GM23248 (cell line): ENCODE results near the gene PDE6B. TPM values are rescaled to one million over a fixed set of nuclear protein-coding genes. Genes with fewer than 3 reads are reported as not detected.

ENCODE experiments used
- DNase-seq: peaks from one replicate; pipeline ENCODE4 v3.0.0-alpha.2; 2015
- H2AFZ ChIP-seq: fragments of 200-600 bp; sonication (generic); 2 replicates; pipeline ENCODE4 v1.6.1; 2016; ENCODE audit warnings: antibody characterized with exemption
- H3F3A ChIP-seq: fragments of 200-600 bp; sonication (generic); 2 replicates; pipeline ENCODE4 v1.6.1; 2016; ENCODE audit warnings: mild to moderate bottlenecking, antibody characterized with exemption, mixed run types; ENCODE audit not compliant: insufficient read depth
- H3K27ac ChIP-seq: fragments of 200-600 bp; sonication (generic); 2 replicates; pipeline ENCODE4 v1.5.1; 2016; ENCODE audit warnings: mild to moderate bottlenecking
- H3K27me3 ChIP-seq: fragments of 200-600 bp; sonication (generic); replicated peaks from 2 replicates; pipeline ENCODE4 v1.6.1; 2016; ENCODE audit warnings: mild to moderate bottlenecking; ENCODE audit not compliant: insufficient read depth
- H3K36me3 ChIP-seq: fragments of 200-600 bp; sonication (generic); 2 replicates; pipeline ENCODE4 v1.6.1; 2016; ENCODE audit warnings: low read depth, mild to moderate bottlenecking
- H3K4me1 ChIP-seq: fragments of 200-600 bp; sonication (generic); 2 replicates; pipeline ENCODE4 v1.6.1; 2016; ENCODE audit warnings: mild to moderate bottlenecking; ENCODE audit not compliant: insufficient read depth
- H3K4me2 ChIP-seq: fragments of 200-600 bp; sonication (generic); one replicate; pipeline ENCODE4 v1.6.1; 2016; ENCODE audit warnings: mild to moderate bottlenecking; ENCODE audit not compliant: unreplicated experiment
- H3K4me3 ChIP-seq: fragments of 200-600 bp; sonication (generic); 2 replicates; pipeline ENCODE4 v1.5.1; 2016; ENCODE audit warnings: mild to moderate bottlenecking
- H3K79me2 ChIP-seq: fragments of 200-600 bp; sonication (generic); 2 replicates; pipeline ENCODE4 v1.6.1; 2016; ENCODE audit warnings: mild to moderate bottlenecking; ENCODE audit not compliant: insufficient read depth
- H3K9ac ChIP-seq: fragments of 200-600 bp; sonication (generic); 2 replicates; pipeline ENCODE4 v1.6.1; 2016; ENCODE audit warnings: mild to moderate bottlenecking
- H3K9me2 ChIP-seq: fragments of 200-600 bp; sonication (generic); 2 replicates; pipeline ENCODE4 v1.6.1; 2016; ENCODE audit warnings: mixed run types, mild to moderate bottlenecking, moderate library complexity; ENCODE audit not compliant: insufficient read depth
- H3K9me3 ChIP-seq: fragments of 200-600 bp; sonication (generic); one replicate; pipeline ENCODE4 v1.6.1; 2017; ENCODE audit warnings: low read depth
- H4K20me1 ChIP-seq: fragments of 200-600 bp; sonication (generic); 2 replicates; pipeline ENCODE4 v1.6.0; 2016; ENCODE audit not compliant: insufficient read depth
- EZH2 ChIP-seq: fragments of 200-600 bp; sonication (generic); IDR thresholded peaks from 2 replicates; pipeline ENCODE4 v1.6.1; 2018; ENCODE audit warnings: antibody characterized with exemption, mild to moderate bottlenecking; ENCODE audit not compliant: insufficient read depth, poor library complexity, severe bottlenecking
- EZH2phosphoT487 ChIP-seq: fragments of 200-600 bp; sonication (generic); IDR thresholded peaks from 2 replicates; pipeline ENCODE4 v1.6.1; 2018; ENCODE audit warnings: antibody characterized with exemption, moderate library complexity, mild to moderate bottlenecking, low read depth; ENCODE audit not compliant: insufficient read depth
- whole genome bisulfite sequencing, 2 experiments: methylation state at CpG; one replicate each; pipeline ENCODE4 v1.1.6; 2015 to 2017; ENCODE audit warnings: low lambda C conversion rate in 2 of 2, low coverage in 1 of 2; ENCODE audit errors: missing lambda C conversion rate in 2 of 2; 5-methylcytosine and 5-hydroxymethylcytosine counted together
- in situ Hi-C: fragments of 300-500 bp; cut with MboI; formaldehyde crosslinking; loops from 2 replicates; pipeline ENCODE4 v1.15.0; 2020
- polyA plus RNA-seq: library from polyadenylated mRNA; unstranded; fragments of >200 nt; fragmentation: Nextera tagmentation; extraction: Ambion mirVana; gene quantifications from 2 replicates; pipeline ENCODE4 v1.2.1, GENCODE V29; 2016
- total RNA-seq: library from RNA; depleted of rRNA; stranded (reverse); fragments of >200 nt; shearing (Covaris generic); gene quantifications from 2 replicates; pipeline ENCODE4 v1.2.3, GENCODE V29; 2014

Gene PDE6B
- total and polyA plus RNA-seq, 2 experiments from 2014 or later = 0.11 TPM; not detected in 1

DNA sequence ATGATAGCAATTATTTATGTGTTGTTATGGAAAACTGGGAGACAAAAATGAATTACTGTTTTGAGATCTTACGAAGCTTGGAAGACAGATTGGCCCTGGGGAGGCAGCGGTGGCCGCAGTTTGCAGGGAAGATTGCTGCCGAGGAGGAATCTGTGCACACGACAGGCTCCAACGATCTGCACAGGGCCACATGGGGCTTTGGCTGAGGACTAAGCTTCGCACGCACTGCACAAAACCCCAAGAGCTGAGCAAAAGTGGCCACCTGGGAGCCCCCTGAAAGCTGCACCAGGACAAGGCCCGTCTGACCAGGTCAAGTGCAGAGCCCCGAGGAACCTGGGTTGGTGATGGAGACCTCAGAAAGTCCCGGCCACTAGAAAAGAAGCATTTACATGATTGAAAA is 5.2 kb upstream of the PDE6B start:
- no peaks in the 10 kb centered on the region for H3K79me2 ChIP-seq
- H3K36me3 ChIP-seq = no peaks in the 10 kb centered on the region
- H3K9me3 ChIP-seq = no peaks in the 10 kb centered on the region
- in situ Hi-C loops = no loop called here
- H3K9ac ChIP-seq = no peak overlapping the region
- DNase-seq = no peak
- H3K4me3 ChIP-seq = no peak overlapping the region
- H3K9me2 ChIP-seq = no peaks in the 10 kb centered on the region
- peaks cover 13% of the 10 kb centered on the region for H3K27me3 ChIP-seq
- no peak overlapping the region for H3K27ac ChIP-seq
- no peak overlapping the region for H3K4me2 ChIP-seq
- TF ChIP-seq EZH2phosphoT487 = no peak
- no peaks in the 10 kb centered on the region for H4K20me1 ChIP-seq
- WGBS, 2 experiments = 43 to 50% methylated on average over 11 of the region's 11 CpGs
- no peak overlapping the region for H2AFZ ChIP-seq
- no peaks in the 10 kb centered on the region for H3K4me1 ChIP-seq
- H3F3A ChIP-seq = 0 out of 2 replicates have a peak, but pooled peaks cover 9% of the 10 kb centered on the region

DNA sequence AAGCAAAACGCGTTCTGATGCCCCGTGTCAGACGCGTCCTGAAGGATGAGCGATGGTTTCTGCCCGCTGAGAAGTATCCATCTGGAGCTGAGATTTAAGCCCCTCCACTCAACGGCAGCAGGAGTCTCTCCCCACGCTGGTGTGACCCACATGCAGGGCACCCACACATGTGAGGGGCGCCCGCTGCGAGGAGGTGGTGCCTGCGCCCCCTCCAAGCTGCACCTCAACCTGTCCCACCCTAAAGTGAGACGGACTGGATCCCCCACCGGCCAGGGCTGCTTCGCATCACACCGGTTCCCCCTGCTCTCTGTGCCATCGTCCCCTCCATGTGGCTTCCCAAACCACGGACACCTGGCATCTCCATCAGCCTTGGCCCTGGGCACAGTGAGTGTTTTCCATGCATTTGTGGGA is 4.5 kb upstream of the PDE6B start:
- H3K36me3 ChIP-seq = no peaks in the 10 kb centered on the region
- WGBS, 2 experiments = 84 to 85% methylated on average over 18 to 19 of the region's 19 CpGs
- peaks cover 6% of the 10 kb centered on the region; the same call in 1 of the 2 replicates for H3K27me3 ChIP-seq
- no peak for TF ChIP-seq EZH2phosphoT487
- TF ChIP-seq EZH2 = no peak
- H3K27ac ChIP-seq = no peak overlapping the region
- H3K4me2 ChIP-seq = no peak overlapping the region
- 0 out of 2 replicates have a peak, but pooled peaks cover 9% of the 10 kb centered on the region for H3F3A ChIP-seq
- no peak overlapping the region for H2AFZ ChIP-seq
- no peaks in the 10 kb centered on the region for H3K9me2 ChIP-seq
- H4K20me1 ChIP-seq = no peaks in the 10 kb centered on the region
- H3K79me2 ChIP-seq = no peaks in the 10 kb centered on the region
- no peak overlapping the region for H3K4me3 ChIP-seq
- H3K9ac ChIP-seq = no peak overlapping the region
- no peaks in the 10 kb centered on the region for H3K4me1 ChIP-seq
- DNase-seq = no peak
- H3K9me3 ChIP-seq = no peaks in the 10 kb centered on the region
- in situ Hi-C loops = no loop called here

DNA sequence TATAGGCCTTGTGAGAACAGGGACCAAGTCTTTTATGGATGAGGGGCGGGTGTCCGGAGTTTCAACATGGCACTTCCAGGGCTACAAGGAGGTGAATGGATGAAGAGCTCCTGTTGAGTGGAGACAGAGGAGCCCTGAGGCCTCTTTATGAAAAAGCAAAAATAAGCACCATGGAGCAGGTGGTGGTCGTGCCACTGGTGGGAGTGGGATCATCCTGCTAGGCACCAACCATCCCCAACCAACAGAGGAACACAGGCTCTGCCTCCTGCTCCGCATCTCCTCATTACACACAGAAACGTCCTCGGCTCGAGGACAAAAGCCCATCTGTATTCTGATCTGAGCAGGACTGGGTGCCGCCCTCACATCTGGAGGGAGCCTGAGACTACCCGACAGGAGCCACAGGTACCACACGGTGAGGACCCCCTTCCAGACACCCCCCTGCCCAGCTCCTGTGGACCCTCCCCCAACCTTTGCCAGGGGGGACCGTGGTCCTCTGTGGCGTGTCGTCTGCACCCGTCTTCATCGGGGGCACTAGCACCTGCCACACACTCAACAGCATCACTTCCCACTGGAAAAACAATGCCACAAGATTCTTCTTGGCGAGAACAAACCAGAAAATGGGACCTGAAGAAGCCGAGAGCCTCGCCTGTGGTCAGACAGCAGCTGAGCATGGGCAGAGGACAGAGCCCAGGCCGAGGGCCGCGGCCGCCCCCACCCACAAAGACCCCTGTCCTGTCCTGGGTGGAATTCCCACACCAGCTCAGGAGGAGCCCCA is 3.9 kb upstream of the PDE6B start:
- H3K4me2 ChIP-seq = no peak overlapping the region
- H3K36me3 ChIP-seq = no peaks in the 10 kb centered on the region
- no peak overlapping the region for H3K27ac ChIP-seq
- no peak for TF ChIP-seq EZH2
- TF ChIP-seq EZH2phosphoT487 = no peak
- in situ Hi-C loops = no loop called here
- H3K9me2 ChIP-seq = no peaks in the 10 kb centered on the region
- no peak for DNase-seq
- WGBS, 2 experiments = 72 to 73% methylated on average over 22 of the region's 22 CpGs
- H3F3A ChIP-seq = 0 out of 2 replicates have a peak, but pooled peaks cover 9% of the 10 kb centered on the region
- H3K4me1 ChIP-seq = no peaks in the 10 kb centered on the region
- H4K20me1 ChIP-seq = no peaks in the 10 kb centered on the region
- H3K9me3 ChIP-seq = no peaks in the 10 kb centered on the region
- H3K79me2 ChIP-seq = no peaks in the 10 kb centered on the region
- no peak overlapping the region for H3K4me3 ChIP-seq
- 0 out of 2 replicates have a peak, but pooled peaks cover 3% of the 10 kb centered on the region for H3K27me3 ChIP-seq
- H2AFZ ChIP-seq = no peak overlapping the region
- no peak overlapping the region for H3K9ac ChIP-seq

DNA sequence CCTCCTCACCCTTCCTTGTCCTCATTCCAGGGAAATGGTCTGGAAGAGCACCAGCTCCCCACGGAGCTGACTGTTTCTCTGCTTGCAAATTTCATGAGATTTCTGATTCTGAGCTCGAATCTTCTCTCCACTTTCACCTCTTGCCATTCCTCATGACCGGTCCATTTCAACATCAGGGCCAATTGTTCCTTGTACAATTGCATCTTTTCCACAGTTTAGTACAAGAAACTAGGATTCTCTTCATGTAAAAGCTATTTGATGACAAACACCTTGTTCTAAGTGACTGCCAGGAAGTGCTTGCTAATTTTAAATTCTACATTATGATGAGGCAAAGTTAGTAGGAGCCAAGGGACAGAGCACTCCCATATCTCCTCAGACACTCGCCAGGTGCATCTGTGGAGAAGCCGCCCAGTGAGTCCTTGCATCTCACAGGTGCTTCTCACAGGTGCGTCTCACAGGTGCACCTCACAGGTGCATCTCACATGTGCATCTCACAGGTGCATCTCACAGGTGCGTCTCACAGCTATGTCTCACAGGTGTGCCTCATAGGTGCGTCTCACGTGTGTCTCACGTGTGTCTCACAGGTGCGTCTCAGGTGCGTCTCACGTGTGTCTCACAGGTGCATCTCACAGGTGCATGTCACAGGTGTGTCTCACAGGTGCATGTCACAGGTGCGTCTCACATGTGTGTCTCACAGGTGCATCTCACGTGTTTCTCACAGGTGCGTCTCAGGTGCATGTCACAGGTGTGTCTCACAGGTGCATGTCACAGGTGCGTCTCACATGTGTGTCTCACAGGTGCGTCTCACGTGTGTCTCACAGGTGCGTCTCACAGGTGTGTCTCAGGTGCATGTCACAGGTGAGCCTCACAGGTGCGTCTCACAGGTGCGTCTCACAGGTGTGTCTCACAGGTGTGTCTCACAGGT is 3.0 kb upstream of the PDE6B start:
- TF ChIP-seq EZH2 = no peak
- TF ChIP-seq EZH2phosphoT487 = no peak
- peak; percentile 43 for DNase-seq
- no peak overlapping the region for H3K9ac ChIP-seq

More for the DNA sequence above, 3.0 kb upstream of the PDE6B start:
- WGBS, 2 experiments = 83 to 85% methylated on average over 22 of the region's 22 CpGs
- in situ Hi-C loops = no loop called here
- Histone ChIP-seq H3K4me3 (no peak overlapping the region), H2AFZ (no peak overlapping the region), H3K27me3 (0 out of 2 replicates have a peak, but pooled peaks cover 8% of the 10 kb centered on the region), H3K4me1 (no peaks in the 10 kb centered on the region), H3K36me3 (no peaks in the 10 kb centered on the region), H3K9me2 (no peaks in the 10 kb centered on the region), H3K4me2 (no peak overlapping the region), H3F3A (0 out of 2 replicates have a peak, but pooled peaks cover 9% of the 10 kb centered on the region), H4K20me1 (no peaks in the 10 kb centered on the region), H3K79me2 (no peaks in the 10 kb centered on the region), H3K27ac (no peak overlapping the region), H3K9me3 (no peaks in the 10 kb centered on the region)
